ENCODE data around the gene BCAM. TPM values are rescaled to one million over a fixed set of nuclear protein-coding genes. Genes with fewer than 3 reads are reported as not detected.

The BCAM gene
- total RNA-seq, 3 donors from 2014 or later = 17.1 to 102 (median 75.4) TPM

DNA sequence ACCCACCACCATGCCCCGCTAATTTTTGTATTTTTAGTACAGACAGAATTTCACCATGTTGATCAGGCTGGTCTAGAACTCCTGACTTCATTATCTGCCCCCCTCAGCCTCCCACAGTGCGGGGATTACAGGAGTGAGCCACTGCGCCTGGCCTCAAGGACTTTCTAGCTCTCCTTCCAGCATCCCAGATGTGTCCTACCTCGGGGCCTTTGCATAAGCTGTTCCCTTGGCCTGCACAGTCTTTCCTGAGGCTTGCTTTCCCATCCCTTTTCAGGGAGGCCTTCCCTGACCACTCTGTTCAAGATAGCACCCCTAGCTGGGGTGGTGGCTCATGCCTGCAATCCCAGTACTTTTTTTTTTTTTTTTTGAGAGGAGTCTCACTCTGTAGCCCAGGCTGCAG lies 14.3 kb upstream of the BCAM start:
- no peak for DNase-seq (ENCODE audit: low spot score in 2 of 2)
- Histone ChIP-seq H3K36me3 (no peaks in the 10 kb centered on the region), H3K27me3 (no peaks in the 10 kb centered on the region), H3K4me3 (no peak overlapping the region), H3K27ac (no peak overlapping the region), H3K4me1 (no peaks in the 10 kb centered on the region), H3K9me3 (no peaks in the 10 kb centered on the region)
- no peak for TF ChIP-seq POLR2A (IDR thresholded peaks at IDR 0.05)
- no peak for TF ChIP-seq POLR2AphosphoS5 (IDR thresholded peaks at IDR 0.05)
- TF ChIP-seq, protein P1, sequence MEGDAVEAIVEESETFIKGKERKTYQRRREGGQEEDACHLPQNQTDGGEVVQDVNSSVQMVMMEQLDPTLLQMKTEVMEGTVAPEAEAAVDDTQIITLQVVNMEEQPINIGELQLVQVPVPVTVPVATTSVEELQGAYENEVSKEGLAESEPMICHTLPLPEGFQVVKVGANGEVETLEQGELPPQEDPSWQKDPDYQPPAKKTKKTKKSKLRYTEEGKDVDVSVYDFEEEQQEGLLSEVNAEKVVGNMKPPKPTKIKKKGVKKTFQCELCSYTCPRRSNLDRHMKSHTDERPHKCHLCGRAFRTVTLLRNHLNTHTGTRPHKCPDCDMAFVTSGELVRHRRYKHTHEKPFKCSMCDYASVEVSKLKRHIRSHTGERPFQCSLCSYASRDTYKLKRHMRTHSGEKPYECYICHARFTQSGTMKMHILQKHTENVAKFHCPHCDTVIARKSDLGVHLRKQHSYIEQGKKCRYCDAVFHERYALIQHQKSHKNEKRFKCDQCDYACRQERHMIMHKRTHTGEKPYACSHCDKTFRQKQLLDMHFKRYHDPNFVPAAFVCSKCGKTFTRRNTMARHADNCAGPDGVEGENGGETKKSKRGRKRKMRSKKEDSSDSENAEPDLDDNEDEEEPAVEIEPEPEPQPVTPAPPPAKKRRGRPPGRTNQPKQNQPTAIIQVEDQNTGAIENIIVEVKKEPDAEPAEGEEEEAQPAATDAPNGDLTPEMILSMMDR (IDR thresholded peaks at IDR 0.05) = no peak
- intact Hi-C loops (cut with DNase I; ENCODE audit: low total_unique reads) = no loop called here

- intact Hi-C loops (cut with DNase I; ENCODE audit: low total_unique reads) = no loop called here
- Histone ChIP-seq H3K27me3 (no peaks in the 10 kb centered on the region), H3K27ac (peak overlapping the region; percentile 80 to 86), H3K36me3 (no peaks in the 10 kb centered on the region), H3K4me3 (no peak overlapping the region), H3K9me3 (no peaks in the 10 kb centered on the region), H3K4me1 (no peaks in the 10 kb centered on the region)
- TF ChIP-seq POLR2AphosphoS5 (IDR thresholded peaks at IDR 0.05) = no peak
- TF ChIP-seq, protein P1 (IDR thresholded peaks at IDR 0.05) = no peak
- no peak for DNase-seq (ENCODE audit: low spot score in 2 of 2)
These were observed 13.4 kb upstream of the BCAM start for GRCh38 chr19:44795398-44795987.

GRCh38 chr19:44796701-44797115 lies 12.2 kb upstream of the BCAM start:
- H3K27ac ChIP-seq = peak overlapping the region; percentile 80 to 86
- H3K4me1 ChIP-seq = no peaks in the 10 kb centered on the region
- no peak overlapping the region for H3K4me3 ChIP-seq
- peak; percentile 55 to 79 for DNase-seq (ENCODE audit: low spot score in 2 of 2)
- intact Hi-C loops (cut with DNase I; ENCODE audit: low total_unique reads) = no loop called here
- TF ChIP-seq POLR2A (IDR thresholded peaks at IDR 0.05) (no peak), POLR2AphosphoS5 (IDR thresholded peaks at IDR 0.05) (no peak)
- TF ChIP-seq, protein P1 (IDR thresholded peaks at IDR 0.05) = no peak
- H3K9me3 ChIP-seq = no peaks in the 10 kb centered on the region
- no peaks in the 10 kb centered on the region for H3K36me3 ChIP-seq
- H3K27me3 ChIP-seq = no peaks in the 10 kb centered on the region

DNA sequence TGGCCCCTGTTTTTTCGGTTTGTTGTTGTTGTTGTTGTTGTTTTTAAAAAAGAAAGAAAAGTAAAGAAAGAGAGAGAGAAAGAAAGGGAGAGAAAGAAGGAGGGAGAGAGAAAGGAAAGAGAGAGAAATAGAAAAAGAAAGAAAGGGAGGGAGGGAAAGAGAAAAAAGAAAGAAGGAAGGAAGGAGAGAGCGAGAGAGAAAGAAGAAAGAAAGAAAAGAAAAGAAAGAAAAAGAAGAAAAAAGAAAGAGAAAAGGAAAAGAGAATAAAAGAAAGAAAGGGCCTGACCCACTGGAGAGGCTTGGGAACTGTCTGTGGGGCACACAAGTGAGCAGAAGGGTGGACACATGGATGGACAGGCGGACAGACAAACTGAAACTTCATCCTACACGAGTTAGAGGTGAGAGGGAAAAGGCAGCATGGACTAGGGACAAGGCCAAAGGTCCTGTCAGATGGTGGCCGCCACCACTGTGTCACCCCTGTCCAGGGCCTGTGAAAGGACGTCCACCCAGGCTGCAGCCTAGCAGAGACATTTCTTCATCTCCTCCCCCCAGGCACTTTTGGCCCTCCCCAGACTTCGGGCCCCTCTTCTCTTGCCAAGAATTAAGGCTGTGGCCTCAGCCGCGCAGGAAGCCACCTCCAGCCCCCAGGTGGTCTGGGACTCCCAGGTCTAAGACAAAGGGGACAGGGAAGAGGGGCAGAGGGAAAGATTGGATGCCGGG lies 9.1 kb upstream of the BCAM start:
- Histone ChIP-seq H3K4me3 (no peak overlapping the region), H3K36me3 (no peaks in the 10 kb centered on the region), H3K27me3 (no peaks in the 10 kb centered on the region), H3K27ac (peak overlapping the region; percentile 33 to 44), H3K4me1 (no peaks in the 10 kb centered on the region), H3K9me3 (no peaks in the 10 kb centered on the region)
- TF ChIP-seq POLR2A (IDR thresholded peaks at IDR 0.05) = no peak
- TF ChIP-seq, protein P1 (IDR thresholded peaks at IDR 0.05) = no peak
- TF ChIP-seq POLR2AphosphoS5 (IDR thresholded peaks at IDR 0.05) = no peak
- DNase-seq (ENCODE audit: low spot score in 2 of 2) = no peak
- intact Hi-C loops (cut with DNase I; ENCODE audit: low total_unique reads) = no loop called here

DNA sequence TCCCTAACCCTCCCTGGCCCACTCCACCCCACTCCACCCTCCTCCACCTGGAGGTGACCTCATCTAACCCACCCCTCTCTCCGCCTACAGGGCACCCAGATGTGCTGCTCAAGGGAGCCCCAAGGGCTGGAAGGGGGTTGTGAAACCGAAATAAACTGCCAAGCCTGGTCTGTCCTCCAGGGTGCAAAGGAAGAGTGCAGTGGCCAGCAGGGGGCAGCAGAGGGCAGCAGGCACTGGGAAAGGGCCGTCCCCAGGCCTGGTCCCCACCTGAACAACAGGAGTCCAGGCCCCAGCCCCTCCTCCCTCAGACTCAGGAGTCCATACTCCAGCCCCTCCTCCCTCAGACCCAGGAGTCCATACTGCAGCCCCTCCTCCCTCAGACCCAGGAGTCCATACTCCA lies 8.4 kb upstream of the BCAM start:
- Histone ChIP-seq H3K9me3 (no peaks in the 10 kb centered on the region), H3K27me3 (no peaks in the 10 kb centered on the region), H3K4me3 (no peak overlapping the region), H3K4me1 (no peaks in the 10 kb centered on the region), H3K27ac (peak overlapping the region; percentile 33 to 44), H3K36me3 (no peaks in the 10 kb centered on the region)
- intact Hi-C loops (cut with DNase I; ENCODE audit: low total_unique reads) = no loop called here
- TF ChIP-seq POLR2AphosphoS5 (IDR thresholded peaks at IDR 0.05) (peak in 1 of 3 donors; percentile 26), POLR2A (IDR thresholded peaks at IDR 0.05) (no peak)
- TF ChIP-seq, protein P1 (IDR thresholded peaks at IDR 0.05) = peak; percentile 94 to 97 (median 96)
- DNase-seq (ENCODE audit: low spot score in 2 of 2) = peak; percentile 72 to 89
